H7 (cell line): Measurements from ENCODE around the gene CYBC1. TPM values are rescaled to one million over a fixed set of nuclear protein-coding genes. Genes with fewer than 3 reads are reported as not detected.
"Not testable (repeated sequence)": the region's sequence is repeated elsewhere in the genome, so short reads cannot be mapped to it uniquely, and the experiment has no call there.

Experiments used
- DNase-seq: peaks from one replicate; pipeline ENCODE4 v3.0.0; 2012
- H3K27me3 ChIP-seq: 2 replicates; pipeline ENCODE4 v1.6.0; 2011; ENCODE audit warnings: mild to moderate bottlenecking, low read length; ENCODE audit not compliant: control insufficient read depth, insufficient read depth
- H3K36me3 ChIP-seq: replicated peaks from 2 replicates; pipeline ENCODE4 v1.5.1; 2011; ENCODE audit warnings: low read length; ENCODE audit not compliant: control insufficient read depth, insufficient read depth
- H3K4me3 ChIP-seq: 2 replicates; pipeline ENCODE4 v1.5.1; 2011; ENCODE audit warnings: low read depth, mild to moderate bottlenecking, control low read depth, low read length, moderate library complexity; ENCODE audit not compliant: insufficient read depth
- total RNA-seq: library from RNA; depleted of rRNA; stranded (reverse); fragments of >200 nt; shearing (Covaris generic); gene quantifications from 2 replicates; pipeline ENCODE4 v1.2.3, GENCODE V29; 2014

The CYBC1 gene
- total RNA-seq, 1 experiment from 2014 or later = 62.8 TPM

DNA sequence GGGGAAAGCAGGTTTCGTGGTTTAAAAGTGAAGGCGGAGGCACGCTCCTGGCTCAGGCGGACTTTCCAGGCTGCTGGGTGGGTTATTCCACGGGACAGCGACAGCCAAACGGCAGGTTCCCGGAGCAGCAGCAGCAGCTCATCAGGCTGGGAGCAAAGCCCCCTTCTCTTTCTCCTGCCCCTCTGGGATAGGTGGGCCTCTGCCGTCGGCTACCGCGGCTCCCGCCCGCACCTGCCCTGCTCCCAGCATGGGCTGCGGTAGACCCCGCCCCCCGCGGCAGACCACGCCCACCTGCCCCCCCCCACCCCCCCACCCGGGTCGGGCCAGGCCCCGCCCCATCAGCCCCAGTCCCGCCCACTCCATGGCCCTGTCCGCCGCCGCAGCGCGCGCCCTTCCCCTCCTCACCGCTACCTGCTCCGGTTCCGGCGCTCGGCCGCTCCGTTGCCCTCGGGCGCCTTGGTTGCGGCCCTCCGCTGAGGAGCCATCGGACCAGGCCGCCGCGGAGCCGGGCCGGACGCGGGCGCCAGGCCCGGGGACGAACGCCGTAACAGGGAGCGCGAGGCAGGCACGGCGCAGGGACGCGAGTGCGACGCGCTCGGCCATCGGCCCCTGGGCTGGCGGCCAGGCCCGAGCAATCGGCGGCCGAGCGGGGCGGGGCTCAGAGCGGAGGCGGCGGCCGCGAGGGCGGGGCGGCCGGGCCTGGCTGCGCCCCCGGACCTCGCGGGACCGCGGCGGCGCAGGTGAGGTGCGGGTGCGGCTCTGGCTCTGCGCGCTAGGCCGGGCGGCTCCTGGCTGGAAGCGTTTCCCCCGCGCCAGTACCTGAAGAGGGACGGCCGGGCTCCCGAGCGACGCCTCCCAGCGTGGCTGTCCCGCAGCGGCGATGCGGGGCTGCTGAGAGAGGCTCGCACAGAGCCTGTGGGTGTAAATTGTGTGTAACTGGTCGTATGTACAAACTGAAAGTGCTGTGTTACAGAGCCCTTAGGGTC lies 32.3 kb downstream of the CYBC1 start, which contains the start of the genes HEXD and OGFOD3:
TSS of gene HEXD (plus strand) at position 347 of the 986 bp plus-strand sequence. CDS start 1,453 bp downstream, outside the sequence.
TSS of gene OGFOD3 (minus strand) at position 586 of the 986 bp plus-strand sequence. CDS start at position 485, 101 bp downstream.
- H3K27me3 ChIP-seq = no peaks in the 10 kb centered on the region; the same call in 1 of the 2 replicates
- 0 out of 2 replicates have a peak, but pooled peaks cover 3% of the 10 kb centered on the region for H3K36me3 ChIP-seq
- DNase-seq = peak; percentile 100
- H3K4me3 ChIP-seq = peak within 1 kb of the TSS; percentile 73

DNA sequence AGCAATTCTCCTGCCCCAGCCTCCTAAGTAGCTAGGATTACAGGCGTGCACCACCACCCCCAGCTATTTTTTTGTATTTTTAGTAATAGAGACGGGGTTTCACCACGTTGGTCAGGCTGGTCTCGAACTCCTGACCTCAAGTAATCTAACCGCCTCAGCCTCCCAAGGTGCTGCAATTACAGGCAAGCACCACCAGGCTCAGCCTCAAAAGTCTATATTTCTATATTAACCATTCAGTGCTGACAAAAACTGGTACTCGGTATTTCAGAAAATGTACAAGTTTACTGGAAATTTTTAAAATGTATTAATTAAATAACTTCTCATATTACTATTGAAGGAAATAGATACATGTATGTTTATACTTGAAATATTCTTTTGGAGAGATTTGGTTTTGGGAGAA lies 33.8 kb downstream of the CYBC1 start:
- Histone ChIP-seq H3K27me3 (no peaks in the 10 kb centered on the region; the same call in 1 of the 2 replicates), H3K36me3 (0 out of 2 replicates have a peak, but pooled peaks cover 3% of the 10 kb centered on the region), H3K4me3 (no peak overlapping the region)
- DNase-seq = no peak

DNA sequence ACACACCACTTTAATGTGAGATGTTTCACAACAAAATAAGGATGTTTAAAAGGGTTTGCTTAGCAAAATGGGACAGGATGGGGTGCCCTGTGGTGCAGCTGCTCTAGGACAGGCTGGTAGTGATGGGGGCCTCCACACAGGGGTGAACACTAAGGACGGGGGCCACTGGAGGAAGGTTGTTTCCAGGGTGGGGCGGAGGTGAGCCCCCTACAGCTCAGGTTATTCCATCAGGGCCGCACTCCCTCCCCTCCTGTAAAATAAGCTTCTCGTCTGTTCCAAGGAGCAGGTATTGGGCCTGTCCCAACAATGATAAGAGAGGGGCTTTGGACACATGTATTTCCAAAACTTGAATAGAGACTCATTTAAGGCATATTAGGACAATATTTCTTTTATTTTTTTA lies 34.3 kb downstream of the CYBC1 start:
- Histone ChIP-seq H3K4me3 (no peak overlapping the region), H3K27me3 (no peaks in the 10 kb centered on the region; the same call in 1 of the 2 replicates)
- DNase-seq = no peak

DNA sequence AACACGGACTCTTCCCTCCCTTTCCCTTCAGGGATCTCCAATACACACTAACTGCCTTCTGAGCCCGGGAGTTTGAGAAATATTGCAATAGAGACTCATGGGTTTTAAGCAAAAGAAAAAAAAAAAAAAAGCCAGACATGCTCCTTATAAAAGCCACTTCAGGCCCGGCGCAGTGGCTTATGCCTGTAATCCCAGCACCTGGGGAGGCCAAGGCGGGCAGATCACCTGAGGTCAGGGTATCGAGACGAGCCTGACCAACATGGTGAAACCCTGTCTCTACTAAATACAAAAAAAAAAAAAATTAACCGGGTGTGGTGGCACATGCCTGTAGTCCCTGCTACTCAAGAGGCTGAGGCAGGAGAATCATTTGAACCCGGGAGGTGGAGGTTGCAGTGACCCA lies 34.8 kb downstream of the CYBC1 start:
- Histone ChIP-seq H3K4me3 (no peak overlapping the region), H3K27me3 (no peaks in the 10 kb centered on the region; the same call in 1 of the 2 replicates), H3K36me3 (0 out of 2 replicates have a peak, but pooled peaks cover 2% of the 10 kb centered on the region)
- DNase-seq = no peak

More for the DNA sequence above, 34.3 kb downstream of the CYBC1 start:
- H3K36me3 ChIP-seq = 0 out of 2 replicates have a peak, but pooled peaks cover 3% of the 10 kb centered on the region

DNA sequence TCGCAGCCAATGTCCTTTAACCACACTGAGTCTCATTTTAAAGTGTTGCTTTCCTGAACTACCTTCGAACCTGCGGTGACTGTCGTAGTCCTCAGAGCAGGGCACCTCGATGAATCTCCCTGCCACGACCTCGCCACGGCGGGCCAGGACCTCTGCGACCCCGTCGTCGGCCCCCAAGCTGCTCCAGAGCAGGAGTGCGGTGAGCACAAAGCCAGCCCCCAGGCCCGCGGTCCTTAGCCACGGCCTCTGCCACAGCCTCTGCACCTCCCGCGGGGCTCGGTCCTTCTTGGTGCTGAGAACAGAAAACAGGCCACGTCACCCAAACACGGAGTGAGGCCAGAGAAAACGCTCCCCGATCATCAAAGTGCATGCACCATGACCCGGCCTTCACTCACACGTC lies 35.2 kb downstream of the CYBC1 start:
- Histone ChIP-seq H3K36me3 (0 out of 2 replicates have a peak, but pooled peaks cover 1% of the 10 kb centered on the region), H3K27me3 (no peaks in the 10 kb centered on the region; the same call in 1 of the 2 replicates), H3K4me3 (no peak overlapping the region)
- no peak for DNase-seq

DNA sequence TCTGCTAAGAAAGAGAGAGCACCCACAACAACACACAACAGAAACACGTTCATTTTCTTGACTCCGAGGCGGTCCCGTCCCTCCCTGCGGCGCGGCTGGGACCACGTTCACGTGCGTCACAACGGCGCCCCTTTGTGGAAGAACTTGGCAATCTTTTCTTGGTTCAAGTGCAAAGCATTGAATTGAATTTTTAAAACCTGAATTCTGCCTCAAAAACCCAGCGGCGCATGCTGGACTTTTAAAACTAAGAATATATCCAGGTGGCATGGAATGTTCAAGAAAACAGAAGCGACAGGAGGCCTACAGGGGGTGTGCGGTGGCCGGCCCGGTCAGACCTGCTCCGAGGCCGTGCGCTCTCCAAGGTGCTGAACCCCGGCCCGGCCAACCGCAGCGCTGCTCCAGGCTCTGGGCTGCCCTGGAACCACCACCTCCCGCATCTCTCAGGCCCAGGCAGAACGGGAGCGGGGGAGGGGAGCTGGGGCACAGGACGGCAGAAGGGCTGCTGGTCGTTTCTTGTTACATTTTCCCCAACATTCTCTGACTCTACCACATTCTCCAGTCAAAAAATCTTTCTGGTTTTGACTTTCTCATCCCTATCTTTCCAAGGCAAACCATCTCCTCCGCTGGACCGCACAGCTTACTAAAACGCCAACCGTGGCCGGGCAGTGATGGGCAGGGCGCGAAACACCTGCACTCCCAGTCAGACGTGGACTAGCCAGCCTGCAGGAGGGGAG lies 35.8 kb downstream of the CYBC1 start:
- H3K36me3 ChIP-seq = no peaks in the 10 kb centered on the region
- peak; percentile 99 for DNase-seq
- H3K27me3 ChIP-seq = no peaks in the 10 kb centered on the region; the same call in 1 of the 2 replicates
- H3K4me3 ChIP-seq = no peak overlapping the region

DNA sequence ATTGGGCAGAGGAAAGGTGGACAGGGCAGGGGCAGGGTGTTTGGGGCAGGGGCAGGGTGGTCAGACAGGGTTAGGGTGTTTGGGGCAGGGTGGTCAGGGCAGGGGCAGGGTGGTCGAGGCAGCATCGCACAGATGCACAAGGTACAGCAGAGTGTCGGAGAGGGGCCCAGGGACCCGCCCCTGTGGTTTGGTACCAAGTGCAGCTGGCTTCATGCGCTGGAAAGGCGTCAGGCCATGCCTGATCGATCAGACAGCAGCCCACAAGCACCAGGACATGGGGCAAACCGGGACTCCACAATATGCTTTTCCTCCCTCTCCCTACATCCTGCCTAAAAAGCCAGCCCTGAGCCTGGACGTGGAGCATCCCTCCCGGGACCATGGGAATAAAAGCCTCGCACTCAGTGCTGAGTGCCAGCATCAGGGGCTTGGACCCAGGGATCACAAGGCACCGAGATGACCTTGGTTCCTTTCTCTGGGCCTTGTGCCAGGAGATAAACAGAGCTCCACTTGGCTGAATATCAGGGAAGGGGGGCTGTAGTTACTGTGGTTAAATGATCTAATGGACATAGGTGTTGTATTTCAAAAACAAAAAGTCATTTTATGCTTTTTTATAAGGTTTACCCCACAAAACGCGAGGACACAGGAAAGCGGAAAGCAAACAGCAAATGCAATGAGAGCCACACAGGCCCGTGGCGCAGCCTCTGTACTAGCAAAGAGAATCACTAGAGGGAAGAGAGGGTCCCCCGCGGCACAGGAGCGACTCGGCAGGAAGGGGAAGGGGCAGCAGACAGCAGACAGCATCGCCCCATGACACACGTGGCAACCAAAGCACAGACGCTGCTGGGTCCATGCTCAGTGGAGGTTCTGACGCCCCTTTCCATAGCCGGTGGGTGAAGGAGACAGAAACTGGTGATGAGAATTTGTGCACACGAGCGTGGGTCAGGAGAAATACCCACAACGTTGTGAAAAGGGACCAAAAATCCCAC lies 37.7 kb downstream of the CYBC1 start:
- Histone ChIP-seq H3K36me3 (no peaks in the 10 kb centered on the region), H3K27me3 (no peaks in the 10 kb centered on the region; the same call in 1 of the 2 replicates), H3K4me3 (no peak overlapping the region)
- DNase-seq = no peak

DNA sequence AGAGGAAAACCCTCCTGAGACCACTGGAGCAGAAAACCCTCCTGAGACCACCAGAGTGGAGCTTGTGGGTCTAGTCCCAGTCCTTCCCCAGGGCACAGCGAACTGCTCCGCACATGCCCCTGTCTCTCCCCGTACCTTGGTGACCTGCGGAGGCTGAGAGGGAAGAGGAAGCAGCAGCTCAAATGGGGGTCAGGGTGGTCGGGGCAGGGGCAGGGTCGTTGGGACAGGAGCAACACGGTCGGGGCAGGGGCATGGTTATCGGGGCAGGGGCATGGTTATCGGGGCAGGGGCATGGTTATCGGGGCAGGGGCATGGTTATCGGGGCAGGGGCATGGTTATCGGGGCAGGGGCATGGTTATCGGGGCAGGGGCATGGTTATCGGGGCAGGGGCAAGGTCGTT lies 38.5 kb downstream of the CYBC1 start:
- H3K27me3 ChIP-seq, H3K4me3 ChIP-seq, H3K36me3 ChIP-seq, DNase-seq: not testable (repeated sequence)

DNA sequence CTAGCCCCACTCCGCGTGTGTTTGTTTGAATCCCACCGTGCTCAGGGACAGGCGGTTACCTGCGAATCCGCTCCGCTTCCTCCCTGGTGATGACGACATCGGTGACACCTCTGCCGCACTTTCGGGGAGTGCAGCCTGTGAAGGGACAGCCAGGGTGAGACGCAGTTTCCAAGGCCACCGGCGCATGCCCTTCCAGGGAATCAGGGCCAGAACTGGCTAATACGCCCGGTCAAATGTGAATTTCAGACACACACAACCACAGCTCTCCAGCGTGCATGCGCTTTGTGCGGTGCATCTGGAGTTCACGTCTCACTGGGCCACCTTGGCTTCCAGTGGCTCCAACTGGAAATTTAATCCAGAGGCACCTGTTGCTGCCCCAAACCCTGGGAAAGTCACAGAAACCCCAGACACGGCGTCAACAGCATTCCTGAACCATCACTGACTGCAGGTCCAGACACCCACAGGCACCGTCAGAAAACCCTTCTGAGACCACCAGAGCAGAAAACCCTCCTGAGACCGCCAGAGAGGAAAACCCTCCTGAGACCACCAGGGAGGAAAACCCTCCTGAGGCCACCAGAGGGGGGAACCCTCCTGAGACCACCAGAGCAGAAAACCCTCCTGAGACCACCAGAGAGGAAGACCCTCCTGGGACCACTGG lies 39.0 kb downstream of the CYBC1 start:
- H3K36me3 ChIP-seq = no peaks in the 10 kb centered on the region
- DNase-seq = no peak
- H3K4me3 ChIP-seq = no peak overlapping the region
- H3K27me3 ChIP-seq = no peaks in the 10 kb centered on the region

DNA sequence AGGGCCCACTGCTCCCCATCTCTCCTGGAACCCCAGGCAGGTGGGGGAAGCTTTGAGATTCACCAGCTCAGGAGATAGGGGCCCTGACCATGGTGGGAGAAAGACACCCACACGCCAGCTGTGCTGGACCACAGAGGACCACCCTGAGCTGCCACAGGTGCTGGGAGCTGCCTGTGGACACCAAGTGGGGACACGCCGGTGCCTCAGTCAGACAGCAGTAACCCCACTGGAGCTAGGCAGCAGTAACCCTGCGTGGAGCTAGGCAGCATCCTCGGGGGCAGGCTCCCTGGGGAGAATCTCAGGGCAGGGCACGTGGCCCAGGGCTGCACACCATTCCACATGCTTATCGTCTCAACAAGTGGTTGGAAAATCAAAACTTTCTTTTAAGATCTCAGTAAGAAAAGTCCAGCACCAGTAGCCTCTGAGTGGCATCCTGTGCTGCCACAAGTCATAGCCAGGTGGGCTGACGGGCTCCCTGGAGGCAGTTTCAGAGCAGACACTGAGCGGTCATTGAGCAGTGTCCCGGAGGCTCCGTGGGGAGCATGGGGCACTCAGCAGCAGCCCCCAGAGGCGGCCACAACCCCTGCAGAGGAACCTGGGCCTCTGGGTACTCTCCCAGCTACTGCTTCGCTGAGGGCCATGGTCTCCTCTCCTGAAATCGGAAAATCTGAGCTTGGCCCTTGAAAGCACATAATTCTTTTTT lies 40.4 kb downstream of the CYBC1 start:
- H3K27me3 ChIP-seq = no peaks in the 10 kb centered on the region
- no peaks in the 10 kb centered on the region for H3K36me3 ChIP-seq
- DNase-seq = no peak
- no peak overlapping the region for H3K4me3 ChIP-seq

DNA sequence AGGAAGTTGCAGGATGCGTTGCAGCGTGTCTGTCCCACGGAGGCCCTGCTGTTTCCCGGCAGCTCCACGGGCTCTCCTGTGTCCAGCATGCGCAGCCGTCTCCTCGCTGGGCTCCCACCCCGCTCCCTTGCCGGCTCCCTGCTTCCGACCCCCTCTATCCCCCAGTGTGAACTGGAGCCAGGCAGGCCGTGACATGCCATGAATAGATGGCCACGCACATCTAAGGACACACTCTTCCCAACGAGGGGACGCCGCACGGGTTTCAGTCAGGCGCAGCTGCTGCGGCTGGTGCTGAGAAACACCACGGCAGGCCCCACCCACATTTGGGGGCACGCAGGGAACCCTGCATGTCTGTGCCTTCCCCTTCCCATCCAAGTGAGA lies 41.6 kb downstream of the CYBC1 start:
- DNase-seq = no peak
- H3K4me3 ChIP-seq = no peak overlapping the region
- no peaks in the 10 kb centered on the region for H3K27me3 ChIP-seq
- no peaks in the 10 kb centered on the region; the same call in 1 of the 2 replicates for H3K36me3 ChIP-seq

DNA sequence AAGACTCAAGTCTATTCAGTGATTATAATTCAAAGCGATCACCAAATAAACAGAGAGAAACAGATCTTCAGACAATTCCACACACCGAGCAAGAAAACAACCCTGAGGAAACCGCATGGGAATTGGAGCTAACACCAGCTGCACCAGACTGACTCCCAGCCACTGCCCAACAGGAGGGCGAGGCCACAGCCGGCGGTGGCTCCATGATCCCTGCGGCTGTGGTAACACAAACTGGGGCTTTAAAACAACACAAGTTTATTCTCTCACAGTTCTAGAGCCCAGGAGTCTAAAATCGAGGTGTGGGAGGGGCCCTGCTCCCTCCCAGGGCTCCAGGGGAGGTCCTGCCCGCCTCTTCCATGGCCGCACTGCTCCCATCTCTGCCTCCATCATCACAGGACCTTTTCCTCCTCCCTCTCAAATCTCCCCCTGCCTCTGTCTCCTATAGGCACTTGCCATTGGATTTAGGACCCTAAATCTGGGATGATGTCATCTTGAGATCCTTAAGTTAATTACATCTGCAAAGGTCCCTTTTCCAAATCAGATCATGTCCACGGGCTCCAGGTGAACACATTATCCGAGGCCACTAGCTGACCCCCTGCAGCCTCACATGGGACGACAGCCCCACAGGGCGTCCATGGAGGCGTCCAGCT lies 42.1 kb downstream of the CYBC1 start:
- no peak overlapping the region for H3K4me3 ChIP-seq
- H3K36me3 ChIP-seq = no peaks in the 10 kb centered on the region; the same call in 1 of the 2 replicates
- H3K27me3 ChIP-seq = no peaks in the 10 kb centered on the region
- no peak for DNase-seq
